DMS 273 (cell line): ENCODE measurements around the gene DTNA.

ENCODE experiments used
- DNase-seq: peaks from one replicate; lab custom pipeline; 2025; ENCODE audit not compliant: unreplicated experiment; lab: John Stamatoyannopoulos, UW

DTNA gene

DNA sequence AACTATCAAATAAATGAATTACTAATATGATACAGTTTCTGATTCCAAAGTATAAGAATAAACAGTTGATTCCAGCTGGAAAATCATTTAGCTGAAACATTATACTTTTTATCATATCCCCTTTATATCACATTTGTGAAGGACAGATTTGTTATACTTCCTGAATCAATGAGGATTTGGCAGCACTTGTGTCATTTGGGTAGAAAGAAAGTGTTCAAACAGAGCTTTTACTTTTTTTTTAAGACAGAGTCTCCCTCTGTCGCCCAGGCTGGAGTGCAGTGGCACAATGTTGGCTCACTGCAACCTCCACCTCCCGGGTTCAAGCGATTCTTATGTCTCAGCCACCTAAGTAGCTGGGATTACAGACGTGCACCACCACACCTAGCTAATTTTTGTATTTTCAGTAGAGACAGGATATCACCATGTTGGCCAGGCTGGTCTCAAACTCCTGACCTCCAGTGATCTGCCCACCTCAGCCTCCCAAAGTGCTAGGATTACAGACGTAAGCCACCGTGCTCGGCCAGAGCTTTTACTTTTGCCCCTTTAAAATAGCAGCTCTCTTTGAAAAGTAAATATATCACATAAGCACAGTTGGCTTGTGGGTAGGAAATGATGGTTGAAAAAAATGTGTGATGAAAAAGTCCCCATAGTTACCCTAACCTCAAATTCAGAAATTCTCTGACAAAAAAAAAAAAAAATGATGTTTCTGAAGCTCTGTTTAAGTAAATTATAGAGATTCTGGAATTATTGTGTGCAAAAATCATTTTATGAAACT, 95.2 kb downstream of the DTNA start:
- DNase-seq = no peak

DNA sequence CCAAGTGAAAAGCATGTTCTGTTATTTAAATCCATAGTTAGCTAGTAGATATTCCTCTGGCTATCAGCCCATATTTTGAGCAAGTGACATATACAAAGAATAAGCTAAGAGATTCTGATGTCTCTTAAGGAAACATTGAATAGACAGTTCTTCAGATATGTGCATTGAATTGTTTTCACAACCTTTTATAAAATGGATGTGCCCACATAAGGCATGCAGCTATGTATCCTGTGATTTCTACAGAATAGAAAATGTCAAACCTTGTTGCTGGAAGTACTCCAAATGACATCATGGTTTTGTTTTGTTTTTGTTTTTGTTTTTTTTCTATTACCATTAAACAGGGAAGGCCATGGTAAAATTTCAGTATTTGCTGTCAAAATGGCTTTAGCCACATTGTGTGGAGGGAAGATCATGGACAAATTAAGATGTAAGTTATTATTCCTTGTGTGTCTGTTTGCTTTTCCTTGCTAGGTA, 95.8 kb downstream of the DTNA start:
- no peak for DNase-seq

DNA sequence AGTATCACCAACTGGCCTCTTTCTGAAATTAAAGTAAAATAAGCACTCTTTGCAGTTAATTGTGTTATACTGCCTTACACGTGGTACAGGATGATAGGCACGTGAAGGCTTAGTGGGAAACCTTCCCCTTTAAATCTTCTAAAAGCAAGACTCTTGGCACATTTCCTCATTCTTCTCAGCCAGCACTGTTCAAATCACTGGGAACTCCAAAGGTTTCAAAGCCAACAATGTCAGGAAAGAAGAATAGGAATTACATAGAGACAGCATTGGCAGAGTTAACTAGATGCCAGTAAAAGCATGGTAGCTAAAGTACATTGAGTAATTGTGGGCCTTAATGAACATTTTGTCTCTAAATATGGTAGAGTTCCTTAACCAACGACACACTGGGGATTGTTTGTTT, 96.4 kb downstream of the DTNA start:
- DNase-seq = no peak

GRCh38 chr18:34807106-34807796, 97.2 kb downstream of the DTNA start:
- DNase-seq = no peak

GRCh38 chr18:34808389-34808788, 98.3 kb downstream of the DTNA start:
- DNase-seq = no peak

GRCh38 chr18:34809451-34810072, 99.5 kb downstream of the DTNA start:
- DNase-seq = peak; percentile 61

GRCh38 chr18:34816183-34816582, 106.1 kb downstream of the DTNA start:
- DNase-seq = no peak

- no peak for DNase-seq
Measured at GRCh38 chr18:34817636-34818035, 107.5 kb downstream of the DTNA start.

GRCh38 chr18:34818064-34818463, 108.0 kb downstream of the DTNA start:
- no peak for DNase-seq

GRCh38 chr18:34820360-34821065, 110.4 kb downstream of the DTNA start:
- no peak for DNase-seq

- no peak for DNase-seq
Measured at GRCh38 chr18:34821669-34822210, 111.6 kb downstream of the DTNA start.

- no peak for DNase-seq
Measured at GRCh38 chr18:34828093-34828492, 118.0 kb downstream of the DTNA start.

DNA sequence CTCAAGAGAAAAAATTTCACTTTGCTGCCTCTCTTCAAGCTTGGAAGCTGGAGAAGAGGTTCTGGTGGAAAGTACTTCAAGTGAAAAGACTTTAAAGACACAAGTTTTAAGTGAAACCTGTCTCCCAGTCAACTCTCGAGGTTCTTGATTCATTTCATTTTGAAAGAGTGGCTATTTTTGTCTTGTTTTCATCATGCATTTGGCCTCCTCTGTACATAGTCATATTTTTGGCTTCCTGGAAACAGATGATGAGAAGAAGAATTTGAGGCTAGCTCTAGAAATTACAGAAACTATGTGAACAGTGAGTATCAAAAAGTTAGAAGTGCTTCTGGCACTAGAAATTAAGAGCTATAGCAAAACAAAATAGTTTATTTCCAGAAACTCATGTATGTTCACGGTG, 124.8 kb downstream of the DTNA start:
- no peak for DNase-seq

DNA sequence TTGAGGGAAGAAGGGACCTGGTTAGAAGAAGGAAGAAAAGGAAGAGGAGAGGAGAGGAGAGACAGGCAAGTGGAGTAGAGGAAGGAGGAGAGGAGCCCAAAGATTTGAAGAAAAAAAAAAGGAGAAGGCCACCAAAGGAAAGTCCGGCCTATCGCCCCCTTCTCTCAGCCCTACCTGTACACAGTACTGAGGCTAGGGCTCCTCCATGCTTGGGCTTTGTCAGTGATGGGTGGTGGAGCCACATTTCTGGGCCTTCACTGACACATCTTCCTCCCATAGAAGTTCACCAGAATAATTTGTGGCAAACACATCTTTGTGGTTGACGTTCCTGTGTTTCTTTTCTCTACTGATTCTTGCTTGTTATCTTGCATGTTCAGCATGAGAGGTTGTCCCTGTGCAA, 125.4 kb downstream of the DTNA start:
- DNase-seq = no peak

GRCh38 chr18:34837769-34838272, 127.7 kb downstream of the DTNA start:
- DNase-seq = no peak

DNA sequence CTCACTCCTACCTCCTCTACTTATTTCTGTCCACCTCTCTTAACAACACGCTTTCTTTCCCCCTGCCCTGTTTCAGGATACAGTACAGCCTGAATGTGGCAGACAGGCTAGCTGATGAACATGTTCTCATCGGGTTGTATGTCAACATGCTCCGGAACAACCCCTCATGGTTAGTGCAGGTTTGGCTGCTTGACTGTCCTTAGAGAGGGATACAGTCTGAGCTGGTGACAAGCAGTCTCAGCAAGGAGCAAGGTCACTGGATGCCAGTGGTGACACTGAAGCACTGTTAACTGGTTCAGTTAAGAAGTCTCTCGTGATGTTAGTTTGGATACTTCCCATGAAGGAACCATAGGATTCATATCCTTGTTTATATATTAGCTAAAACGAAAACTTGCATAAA, 128.6 kb downstream of the DTNA start:
- no peak for DNase-seq

GRCh38 chr18:34840256-34840826, 130.2 kb downstream of the DTNA start:
- DNase-seq = no peak

DNA sequence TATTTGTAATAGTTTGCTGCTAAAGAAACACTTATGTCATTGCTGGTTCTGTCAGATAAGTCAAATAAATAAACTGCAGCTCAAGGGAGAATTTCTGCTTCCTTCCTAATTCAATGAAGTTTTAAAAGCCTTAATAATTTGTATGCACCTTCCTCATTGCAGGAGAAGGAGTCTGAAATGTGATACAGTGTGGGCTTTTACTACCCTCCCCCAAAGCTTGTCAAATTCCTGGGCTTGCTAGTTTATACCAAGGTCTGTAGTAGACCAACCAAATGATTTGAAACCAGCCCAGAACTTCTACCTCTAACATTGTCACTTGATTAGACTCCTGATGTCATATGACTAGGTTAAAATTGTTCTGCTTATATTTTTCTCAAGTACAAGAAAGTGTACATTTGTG, 131.8 kb downstream of the DTNA start:
- DNase-seq = no peak

DNA sequence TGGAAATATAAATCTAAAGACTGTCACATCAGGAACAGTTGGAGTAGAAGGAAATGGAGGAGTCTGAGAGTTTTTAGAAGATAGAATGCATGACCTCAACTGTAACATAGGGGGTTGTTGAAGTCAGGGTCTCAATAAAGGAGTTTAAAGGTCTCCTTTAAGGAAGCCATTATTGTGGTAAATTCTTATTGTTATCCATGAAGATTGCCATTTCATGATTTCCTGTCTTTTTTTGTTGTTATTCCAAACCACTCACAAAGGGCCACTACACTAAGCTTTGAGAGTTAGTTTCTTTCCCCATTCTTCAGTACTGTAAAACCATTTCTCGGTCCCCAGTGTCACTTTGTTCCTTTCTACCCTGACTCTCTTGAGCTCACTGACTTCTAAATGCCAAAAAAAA, 134.0 kb downstream of the DTNA start:
- no peak for DNase-seq

GRCh38 chr18:34844732-34845459, 134.8 kb downstream of the DTNA start:
- DNase-seq = no peak
